Right cardiac atrium (tissue), 5 donors: ENCODE results near the gene PER2. TPM values are rescaled to one million over a fixed set of nuclear protein-coding genes. Genes with fewer than 3 reads are reported as not detected.

ENCODE experiments used
- ATAC-seq, 2 donors: fragments of 200-7000 bp; cut with Tn5 transposase; one replicate each; pipeline versions ENCODE4 v1.8.0 to v1.9.1; 2020; ENCODE audit warnings: moderate library complexity in 2 of 2, mild to moderate bottlenecking in 1 of 2
- DNase-seq, 3 donors: peaks; one replicate each; pipeline ENCODE4 v3.0.0-alpha.2; 2020
- H3K27ac ChIP-seq: one replicate; pipeline ENCODE4 v1.5.1; 2013; ENCODE audit warnings: mild to moderate bottlenecking, low read length, control low read depth, moderate library complexity
- H3K27me3 ChIP-seq: one replicate; pipeline ENCODE4 v1.6.1; 2013; ENCODE audit not compliant: control insufficient read depth, insufficient read depth
- H3K4me1 ChIP-seq: one replicate; pipeline ENCODE4 v1.6.1; 2013; ENCODE audit warnings: low read length; ENCODE audit not compliant: control insufficient read depth, insufficient read depth
- H3K4me3 ChIP-seq: one replicate; pipeline ENCODE4 v1.5.1; 2013; ENCODE audit warnings: low read length, control low read depth
- H3K9me3 ChIP-seq: one replicate; pipeline ENCODE4 v1.6.1; 2013; ENCODE audit warnings: low read length; ENCODE audit not compliant: control insufficient read depth
- WGBS: extraction: QIAGEN DNeasy Blood & Tissue Kit; methylation state at CpG from one replicate; pipeline ENCODE4 v1.1.7; 2013; 5-methylcytosine and 5-hydroxymethylcytosine counted together
- intact Hi-C, 4 donors: fragments of 100-400 bp; cut with DNase I; formaldehyde crosslinking; loops; one replicate each; pipeline versions ENCODE4 v1.11.0 to v1.14.0; 2022 to 2023
- polyA plus RNA-seq: library from polyadenylated mRNA; stranded (reverse); fragments of 200-250 nt; gene quantifications from one replicate; pipeline ENCODE4 v1.2.3, GENCODE V29; 2013
- total RNA-seq, 4 donors: library from RNA; stranded (reverse); fragmentation: NEBNext Ultra II Directional; extraction: Animal tissue kit (Norgen Biotek cat#: 25700); gene quantifications; one replicate each; pipeline ENCODE4 v1.2.1, GENCODE V29; 2021
- donor health status: healthy with polysubstance abuse.
- donor health status: DM: no; HTN: yes; CAD: no.
- donor health status: DM: no; HTN: no; CAD: no.
- donor health status: DM: no; HTN: yes; CAD: no; lungs with severe emphysema.
- donor health status: DM: yes; HTN: yes; CAD: no.

The PER2 gene
- total and polyA plus RNA-seq, 5 donors: 3.8 to 7.2 (median 6.1) TPM

- intact Hi-C loops: loop anchor here in 1 of 4 donors (10.0 kb wide), 2 partner anchors 138 to 408 kb away; partner anchors contain the start of gene RAMP1
- no peak for ATAC-seq
- 92% methylated on average over 12 of the region's 12 CpGs for WGBS
- H3K27me3 ChIP-seq: no peaks in the 10 kb centered on the region
- no peak overlapping the region for H3K4me3 ChIP-seq
- H3K27ac ChIP-seq: no peak overlapping the region
- peaks cover 2% of the 10 kb centered on the region for H3K4me1 ChIP-seq
- DNase-seq: peak in 1 of 3 donors; percentile 18
- H3K9me3 ChIP-seq: no peaks in the 10 kb centered on the region
Observed at GRCh38 chr2:238262496-238263122, 25.8 kb downstream of the PER2 start.

DNA sequence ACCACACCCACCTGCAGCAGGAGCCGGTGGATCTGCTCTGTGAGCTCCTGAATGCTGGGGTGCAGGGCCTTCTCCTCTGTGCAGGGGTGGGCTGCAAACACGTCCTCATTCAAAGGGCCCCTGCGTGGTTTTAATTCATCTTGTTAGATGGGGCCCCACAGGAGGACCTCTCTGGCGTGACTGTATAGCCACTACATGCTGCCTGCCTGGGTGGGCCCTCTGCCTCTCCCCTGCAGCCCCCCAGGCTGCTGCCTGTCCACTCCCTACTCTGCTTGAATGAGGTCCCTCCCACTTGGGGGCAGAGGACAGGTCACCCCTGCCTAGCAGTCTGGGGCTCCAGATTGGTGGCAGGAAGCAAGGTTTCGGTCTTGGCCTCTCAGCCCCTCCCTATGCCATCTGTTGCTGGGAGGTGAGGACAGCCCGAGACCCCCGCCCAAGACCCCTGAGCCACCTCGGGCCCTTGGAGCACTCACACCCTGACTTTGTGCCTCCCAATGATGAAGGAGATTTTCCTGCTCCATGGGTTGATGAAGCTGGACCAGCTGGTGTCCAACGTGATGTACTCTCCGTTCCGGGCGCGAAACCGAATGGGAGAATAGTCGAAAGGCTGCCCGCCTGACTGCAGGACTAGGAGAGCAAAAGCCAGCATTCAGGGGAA, 26.6 kb downstream of the PER2 start:
- 90% methylated on average over 16 of the region's 16 CpGs for WGBS
- Histone ChIP-seq H3K4me1 (peaks cover 2% of the 10 kb centered on the region), H3K9me3 (no peaks in the 10 kb centered on the region), H3K27ac (no peak overlapping the region), H3K4me3 (no peak overlapping the region), H3K27me3 (no peaks in the 10 kb centered on the region)
- ATAC-seq (no peak), DNase-seq (peak in 1 of 3 donors; percentile 34)
- intact Hi-C loops: loop anchor here in 2 of 4 donors (2.0 to 10.0 kb wide), 3 partner anchors 137 to 407 kb away; partner anchors contain the start of gene RAMP1 (in 2 of the 2)

DNA sequence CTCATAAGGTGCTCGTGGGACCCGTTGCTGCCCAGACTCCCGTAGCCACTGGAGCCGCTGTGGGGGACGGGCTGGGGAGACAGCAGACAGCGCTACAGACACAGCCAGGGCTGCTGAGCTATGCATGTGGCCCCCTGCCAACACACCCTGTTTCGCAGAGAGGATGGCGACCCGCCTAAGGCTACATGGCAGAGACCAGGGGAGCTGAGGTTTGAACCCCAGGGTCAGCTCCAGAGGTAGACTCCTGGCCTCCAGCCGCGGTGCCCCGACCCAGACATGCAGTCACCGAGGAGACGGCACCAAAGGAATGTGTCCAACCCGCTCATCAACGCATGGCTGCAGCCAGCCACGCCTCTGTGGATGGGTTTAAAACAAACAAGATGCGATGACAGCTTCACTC, 27.5 kb downstream of the PER2 start:
- intact Hi-C loops: loop anchor here in 2 of 4 donors (2.0 to 10.0 kb wide), 3 partner anchors 136 to 406 kb away; partner anchors contain the start of gene RAMP1 (in 2 of the 2)
- peak; percentile 37 to 46 for ATAC-seq

DNA sequence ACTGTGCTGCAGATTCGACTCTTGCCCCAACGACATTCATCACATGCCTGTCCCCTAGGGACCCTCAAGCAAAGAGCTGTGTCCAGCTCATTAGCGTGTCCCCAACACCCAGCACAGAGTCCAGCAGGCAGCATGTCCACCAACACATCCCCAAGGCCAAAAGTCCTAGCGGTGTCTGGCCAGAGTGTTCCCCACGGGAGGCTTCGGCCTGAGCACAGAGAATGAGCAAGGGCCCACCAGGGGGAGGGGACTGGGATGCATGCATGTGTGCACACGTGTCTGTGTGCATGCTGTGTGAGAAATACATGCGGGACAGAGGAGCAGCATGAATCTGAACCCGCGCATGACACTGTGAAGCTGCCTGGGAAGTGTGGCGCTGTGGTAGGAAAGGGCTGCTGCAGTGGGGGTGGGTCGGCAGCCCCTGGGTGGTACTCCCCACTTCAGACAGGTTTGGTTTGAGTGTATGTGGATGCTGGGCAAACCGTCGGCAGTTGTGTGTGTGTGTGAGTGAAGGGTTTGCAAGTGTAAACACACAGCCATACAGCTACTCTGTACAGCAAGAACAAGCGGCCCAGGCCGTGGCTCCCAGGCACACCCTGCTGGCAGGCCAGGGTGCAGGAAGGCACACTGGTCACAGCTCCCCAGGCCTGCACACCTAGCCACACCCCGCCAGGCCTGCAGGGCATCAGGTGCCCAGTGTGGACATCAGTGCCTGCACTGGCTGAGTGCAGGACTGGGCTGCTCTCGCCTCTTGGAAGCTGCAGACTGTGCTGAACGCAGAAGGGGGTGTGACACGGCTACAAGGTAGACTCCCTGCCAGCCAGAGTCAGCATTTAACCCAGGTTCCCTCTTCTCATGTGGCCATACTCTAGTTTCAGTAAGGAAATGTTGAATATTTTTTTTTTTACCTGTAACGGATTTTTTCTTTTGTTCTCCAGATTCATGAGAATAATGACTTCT, 29.1 kb downstream of the PER2 start:
- Histone ChIP-seq H3K27me3 (no peaks in the 10 kb centered on the region), H3K27ac (no peak overlapping the region), H3K9me3 (no peaks in the 10 kb centered on the region), H3K4me1 (peaks cover 2% of the 10 kb centered on the region), H3K4me3 (no peak overlapping the region)
- 87% methylated on average over 21 of the region's 21 CpGs for WGBS
- intact Hi-C loops: loop anchor here in 2 of 4 donors (2.0 to 10.0 kb wide), 3 partner anchors 135 to 405 kb away; partner anchors contain the start of gene RAMP1 (in 2 of the 2)
- ATAC-seq: no peak
- DNase-seq: peak in 1 of 3 donors; percentile 45

More for the DNA sequence above, 27.5 kb downstream of the PER2 start:
- H3K27ac ChIP-seq: no peak overlapping the region
- DNase-seq: peak; percentile 51 to 81 (median 78)
- H3K9me3 ChIP-seq: no peaks in the 10 kb centered on the region
- WGBS: 32% methylated on average over 18 of the region's 18 CpGs
- H3K4me1 ChIP-seq: peaks cover 2% of the 10 kb centered on the region
- no peaks in the 10 kb centered on the region for H3K27me3 ChIP-seq
- H3K4me3 ChIP-seq: no peak overlapping the region

DNA sequence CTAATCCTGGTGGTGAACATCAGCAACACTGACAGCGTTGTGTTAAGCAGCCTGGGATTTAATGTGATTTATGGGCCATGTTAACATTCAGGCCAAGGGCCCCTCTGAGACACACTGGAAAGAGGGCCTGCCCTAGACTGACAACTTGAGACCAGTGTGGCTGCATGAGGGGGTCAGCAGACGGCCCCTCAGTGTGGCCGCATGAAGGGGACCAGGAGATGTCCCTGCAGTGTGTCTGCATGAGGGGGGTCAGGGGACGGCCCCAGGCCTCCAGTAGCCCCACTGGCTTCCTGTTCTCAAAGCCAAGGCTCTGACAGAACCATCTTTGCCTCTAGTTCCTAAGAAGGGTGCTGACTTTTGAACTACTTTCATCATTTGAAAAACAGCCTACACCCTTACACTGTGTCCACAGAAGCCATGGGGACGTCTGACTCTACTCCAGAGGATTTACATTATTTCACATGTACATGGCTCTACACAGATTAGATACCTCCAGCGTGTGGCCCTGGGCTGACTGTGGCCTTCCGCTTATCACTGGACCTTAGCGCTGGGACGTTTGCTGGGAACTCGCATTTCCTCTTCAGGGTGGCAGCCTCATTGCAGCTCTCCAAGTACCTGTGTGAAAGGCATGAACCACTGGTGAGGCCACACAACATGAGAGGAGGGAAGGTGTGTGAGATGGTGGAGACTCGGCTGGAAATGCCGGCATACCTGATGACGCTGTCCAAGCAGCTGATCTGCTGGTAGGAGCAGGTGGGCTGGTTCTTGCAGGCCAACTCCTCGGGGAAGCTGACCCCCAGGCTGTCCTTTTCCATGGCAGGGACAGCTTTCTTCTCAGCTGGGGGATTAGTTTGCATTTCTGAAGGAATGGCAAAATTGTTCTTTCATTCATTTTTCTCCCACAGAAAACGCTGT, 30.4 kb downstream of the PER2 start:
- H3K4me3 ChIP-seq: no peak overlapping the region
- DNase-seq: peak in 1 of 3 donors; percentile 7
- 92% methylated on average over 15 of the region's 15 CpGs for WGBS
- no peaks in the 10 kb centered on the region for H3K4me1 ChIP-seq
- ATAC-seq: no peak
- no peaks in the 10 kb centered on the region for H3K9me3 ChIP-seq
- no peaks in the 10 kb centered on the region for H3K27me3 ChIP-seq
- no peak overlapping the region for H3K27ac ChIP-seq
- intact Hi-C loops: no loop called here

- peak; percentile 71 to 83 (median 82) for DNase-seq
- H3K27me3 ChIP-seq: no peaks in the 10 kb centered on the region
- H3K4me1 ChIP-seq: no peaks in the 10 kb centered on the region
- no peaks in the 10 kb centered on the region for H3K9me3 ChIP-seq
- peak; percentile 29 to 62 for ATAC-seq
- intact Hi-C loops: no loop called here
- H3K27ac ChIP-seq: no peak overlapping the region
- WGBS: 72% methylated on average over 18 of the region's 18 CpGs
- no peak overlapping the region for H3K4me3 ChIP-seq
Observed at GRCh38 chr2:238256594-238257104, 31.8 kb downstream of the PER2 start.

GRCh38 chr2:238256111-238256510, 32.3 kb downstream of the PER2 start:
- 92% methylated on average over 6 of the region's 6 CpGs for WGBS
- DNase-seq (peak in 1 of 3 donors; percentile 5), ATAC-seq (no peak)
- intact Hi-C loops: no loop called here
- no peak overlapping the region for H3K4me3 ChIP-seq
- no peaks in the 10 kb centered on the region for H3K27me3 ChIP-seq
- no peaks in the 10 kb centered on the region for H3K4me1 ChIP-seq
- no peak overlapping the region for H3K27ac ChIP-seq
- H3K9me3 ChIP-seq: no peaks in the 10 kb centered on the region

GRCh38 chr2:238255636-238256035, 32.8 kb downstream of the PER2 start:
- Histone ChIP-seq H3K9me3 (no peaks in the 10 kb centered on the region), H3K27ac (no peak overlapping the region), H3K4me1 (no peaks in the 10 kb centered on the region), H3K4me3 (no peak overlapping the region), H3K27me3 (no peaks in the 10 kb centered on the region)
- ATAC-seq (no peak), DNase-seq (peak in 1 of 3 donors; percentile 2)
- intact Hi-C loops: no loop called here
- 94% methylated on average over 8 of the region's 8 CpGs for WGBS

- WGBS: 86% methylated on average over 6 of the region's 6 CpGs
- Histone ChIP-seq H3K27me3 (no peaks in the 10 kb centered on the region), H3K9me3 (no peaks in the 10 kb centered on the region), H3K4me3 (no peak overlapping the region), H3K27ac (no peak overlapping the region), H3K4me1 (no peaks in the 10 kb centered on the region)
- ATAC-seq: no peak
- DNase-seq: peak in 1 of 3 donors; percentile 18
- intact Hi-C loops: no loop called here
Observed at GRCh38 chr2:238255151-238255551, 33.3 kb downstream of the PER2 start.
